ENCODE measurements around the gene LYZL2.
"Not testable (repeated sequence)": the region's sequence is repeated elsewhere in the genome, so short reads cannot be mapped to it uniquely, and the experiment has no call there.

Gene LYZL2

GRCh38 chr10:30629653-30630052 is at the start of gene LYZL2:
TSS of gene LYZL2 (minus strand) at chr10:30629753. CDS start at chr10:30626915, 2,838 bp downstream.
- no peak for DNase-seq

- DNase-seq, result not testable (repeated sequence)
These were observed 48.1 kb upstream of the LYZL2 start for GRCh38 chr10:30677616-30678015.

GRCh38 chr10:30677146-30677545 is 47.6 kb upstream of the LYZL2 start:
- not testable (repeated sequence) for DNase-seq

DNA sequence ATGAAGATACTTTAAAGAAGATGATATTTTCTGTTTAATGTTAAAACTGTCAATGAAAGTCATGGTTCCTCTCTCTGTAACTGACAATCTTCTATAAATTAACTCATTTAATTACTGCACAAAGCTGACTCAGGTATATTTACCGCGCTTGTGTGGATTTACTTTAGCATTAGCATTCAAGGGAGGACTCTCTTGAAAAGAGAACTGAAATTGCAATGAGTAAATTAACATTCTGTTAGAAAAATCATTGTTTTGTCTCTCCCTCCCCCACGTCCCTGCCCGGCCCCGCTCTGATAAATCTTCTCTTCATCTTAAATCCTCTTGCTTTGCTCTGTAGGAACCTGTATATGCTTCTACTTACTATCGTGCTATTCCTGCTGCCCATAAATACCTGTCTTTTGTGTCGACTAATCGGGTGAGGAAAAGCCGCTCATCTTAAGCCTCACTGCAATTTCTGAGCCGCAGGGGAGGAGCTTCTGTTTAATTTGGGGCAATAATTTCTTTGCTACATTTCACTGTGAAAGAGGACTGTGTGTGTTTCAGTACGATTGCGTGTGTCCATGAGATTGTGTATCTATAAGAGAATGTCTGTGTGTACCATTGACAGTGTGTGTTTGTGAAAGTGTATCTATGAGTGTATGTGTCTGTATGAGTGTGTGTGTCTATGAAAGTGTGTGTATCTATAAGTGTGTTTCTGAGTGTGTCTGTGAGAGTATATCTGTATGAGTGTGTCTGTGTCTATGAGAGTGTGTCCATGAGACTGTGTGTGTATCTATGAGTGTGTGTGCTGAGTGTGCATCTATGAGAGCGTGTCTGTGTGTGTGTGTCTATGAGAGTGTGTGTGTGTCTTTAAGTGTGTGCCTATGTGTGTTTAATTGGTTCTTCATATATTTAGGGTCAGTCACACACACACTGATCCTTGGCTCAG is 46.5 kb upstream of the LYZL2 start:
- DNase-seq, result no peak

GRCh38 chr10:30674796-30675195 is 45.2 kb upstream of the LYZL2 start:
- no peak for DNase-seq

- DNase-seq, result not testable (repeated sequence)
These were observed 43.7 kb upstream of the LYZL2 start for GRCh38 chr10:30673262-30673661.

DNA sequence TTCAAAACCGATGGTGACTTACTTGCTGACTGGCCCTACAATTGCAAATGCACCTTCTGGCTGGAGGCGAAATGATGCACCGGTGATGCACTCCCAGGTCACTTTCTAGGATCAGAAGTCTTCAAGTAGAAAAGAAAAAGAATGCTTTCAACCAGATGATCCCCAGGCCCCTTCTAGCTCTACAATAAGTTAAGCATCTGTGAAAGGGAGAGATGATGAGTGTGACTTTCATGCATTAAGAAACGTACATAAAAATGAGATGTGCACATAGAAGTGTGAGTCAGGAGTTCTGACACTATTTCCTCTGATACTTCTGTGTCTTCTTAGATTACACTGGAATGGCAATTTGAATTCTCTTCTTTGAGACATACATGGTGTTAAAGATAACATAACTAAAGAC is 42.8 kb upstream of the LYZL2 start:
- not testable (repeated sequence) for DNase-seq

DNA sequence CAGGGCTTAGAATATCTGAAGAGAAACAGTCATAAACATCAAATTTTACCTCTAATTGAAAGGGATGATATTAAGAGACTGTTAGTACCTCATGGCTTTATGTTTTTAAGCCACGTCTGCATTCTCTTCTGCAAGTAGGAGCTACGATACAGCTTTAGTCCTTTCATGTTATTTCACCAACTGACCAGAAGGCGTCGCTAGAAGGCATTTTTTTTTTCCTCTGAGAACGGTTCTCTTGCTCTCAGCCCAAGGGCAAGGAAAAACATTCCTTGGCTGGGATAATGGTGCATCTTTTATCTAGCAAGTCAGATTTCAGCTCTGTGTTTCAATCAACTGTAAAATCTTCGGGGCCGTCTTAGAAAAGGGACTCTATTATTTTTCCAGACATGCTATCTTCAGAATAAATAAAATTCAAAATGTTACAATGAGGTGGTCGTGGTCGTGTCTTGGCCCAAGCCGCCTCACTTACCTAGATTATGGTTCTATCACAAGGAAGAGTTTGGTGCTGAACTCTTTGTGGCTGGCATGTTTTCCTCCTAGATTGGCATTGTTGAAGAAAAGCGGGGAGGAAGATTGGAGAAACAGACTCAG is 41.6 kb upstream of the LYZL2 start:
- DNase-seq, result peak; percentile 91 to 96

DNA sequence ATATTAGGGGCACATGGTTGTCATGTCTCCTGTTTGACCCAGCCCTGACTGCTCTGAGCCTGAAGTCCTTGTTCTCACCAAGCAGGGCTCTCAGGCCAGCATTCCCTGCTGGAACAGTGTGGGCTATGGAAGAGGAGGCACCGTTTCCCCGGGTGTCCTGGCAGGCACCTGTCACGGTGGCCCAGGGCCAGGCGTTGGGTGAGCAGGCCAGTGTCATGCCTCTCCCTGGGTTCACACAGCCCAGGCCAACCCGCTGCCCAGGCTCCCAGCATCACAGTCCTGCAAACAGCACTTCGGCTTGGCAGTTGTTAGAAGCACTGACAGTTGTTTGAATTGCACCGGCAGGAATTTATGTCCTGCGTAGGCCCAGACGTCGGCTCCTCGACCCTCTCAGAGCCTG is 38.4 kb upstream of the LYZL2 start:
- not testable (repeated sequence) for DNase-seq

- DNase-seq, result not testable (repeated sequence)
These were observed 33.9 kb upstream of the LYZL2 start for GRCh38 chr10:30663403-30663802.

DNA sequence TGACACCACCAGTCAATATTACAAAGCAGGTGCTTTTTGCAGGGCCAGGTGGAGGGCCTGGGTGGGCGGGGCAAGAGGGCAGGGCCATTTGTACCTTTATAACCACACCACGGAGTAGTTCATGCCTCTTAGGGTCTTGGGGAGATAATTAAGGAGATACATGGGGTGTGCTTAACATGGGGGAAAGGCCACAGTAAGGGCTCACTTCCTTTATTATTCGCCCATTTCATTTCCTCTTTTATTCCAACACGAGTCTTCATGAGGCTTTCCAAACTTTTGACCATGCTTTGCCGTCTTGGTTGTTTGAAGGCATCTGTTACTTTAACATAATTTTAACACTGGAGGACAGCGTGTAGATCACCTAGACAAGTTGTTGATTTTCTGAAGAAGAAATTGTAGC is 33.3 kb upstream of the LYZL2 start:
- DNase-seq, result no peak

GRCh38 chr10:30660314-30660713 is 30.8 kb upstream of the LYZL2 start:
- DNase-seq, result not testable (repeated sequence)

DNA sequence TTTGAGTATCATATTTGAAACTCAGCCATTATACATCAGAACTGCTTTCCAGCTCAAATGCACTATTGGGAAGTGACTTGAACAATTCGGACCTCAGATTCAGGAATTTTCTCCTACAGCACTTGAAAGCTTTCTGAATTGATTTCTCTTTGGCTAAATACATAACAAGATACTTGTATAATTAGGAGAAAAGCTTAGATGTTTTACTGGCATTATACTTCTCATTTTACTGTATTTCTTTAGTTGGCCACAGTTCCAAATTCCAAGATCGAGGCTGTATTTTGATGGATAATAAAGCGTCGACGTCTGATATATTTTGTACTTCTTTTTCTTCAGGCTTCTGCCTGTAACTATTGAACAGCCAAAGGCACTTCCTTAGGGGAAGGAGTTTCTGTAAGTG is 26.7 kb upstream of the LYZL2 start:
- DNase-seq, result no peak

- not testable (repeated sequence) for DNase-seq
These were observed 25.4 kb upstream of the LYZL2 start for GRCh38 chr10:30655001-30655400.

GRCh38 chr10:30651470-30652397 is 22.2 kb upstream of the LYZL2 start:
- not testable (repeated sequence) for DNase-seq

GRCh38 chr10:30647089-30647488 is 17.5 kb upstream of the LYZL2 start:
- no peak for DNase-seq

DNA sequence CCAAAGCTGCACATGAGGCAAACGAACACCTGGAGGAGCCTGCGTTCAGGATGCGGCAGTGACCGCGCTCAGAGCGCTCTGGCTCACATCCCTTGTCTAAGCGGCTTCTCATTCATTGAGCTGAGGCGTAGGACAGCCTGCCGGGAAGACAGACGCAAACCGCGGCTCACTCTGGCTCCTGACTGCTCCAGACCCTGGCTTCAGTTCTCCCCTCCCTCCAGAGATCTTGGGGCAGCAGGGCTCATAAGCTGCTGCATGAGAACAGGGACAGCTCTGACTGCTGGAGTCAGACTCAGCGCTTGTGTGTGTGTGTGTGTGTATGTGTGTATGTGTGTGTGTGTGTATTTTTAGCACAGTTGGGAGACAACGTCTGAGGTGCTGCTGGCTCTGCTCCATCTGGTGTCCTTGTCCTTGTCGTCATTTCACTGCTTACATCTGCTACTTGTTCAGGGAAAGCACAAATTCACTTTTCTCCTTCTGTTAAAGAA is 15.8 kb upstream of the LYZL2 start:
- DNase-seq, result peak in 1 of 2 experiments; percentile 26

DNA sequence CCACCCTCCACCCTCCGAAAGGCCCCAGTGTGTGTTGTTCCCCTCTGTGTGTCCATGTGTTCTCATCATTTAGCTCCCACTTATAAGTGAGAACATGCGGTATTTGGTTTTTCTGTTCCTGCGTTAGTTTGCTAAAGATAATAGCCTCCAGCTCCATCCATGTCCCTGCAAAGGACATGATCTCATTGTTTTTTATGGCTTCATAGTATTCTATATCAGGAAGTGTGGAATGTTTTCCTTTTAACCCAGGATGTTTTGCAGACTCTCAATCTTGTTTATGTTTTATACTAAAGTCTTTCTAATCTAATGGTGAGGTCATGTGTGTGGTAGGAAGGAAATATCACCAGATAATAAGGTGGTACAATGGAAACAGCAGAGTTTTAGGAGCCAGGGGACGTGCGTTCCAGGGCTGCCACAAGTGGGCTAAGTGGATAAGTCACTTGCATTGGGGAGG is 14.9 kb upstream of the LYZL2 start:
- not testable (repeated sequence) for DNase-seq

DNA sequence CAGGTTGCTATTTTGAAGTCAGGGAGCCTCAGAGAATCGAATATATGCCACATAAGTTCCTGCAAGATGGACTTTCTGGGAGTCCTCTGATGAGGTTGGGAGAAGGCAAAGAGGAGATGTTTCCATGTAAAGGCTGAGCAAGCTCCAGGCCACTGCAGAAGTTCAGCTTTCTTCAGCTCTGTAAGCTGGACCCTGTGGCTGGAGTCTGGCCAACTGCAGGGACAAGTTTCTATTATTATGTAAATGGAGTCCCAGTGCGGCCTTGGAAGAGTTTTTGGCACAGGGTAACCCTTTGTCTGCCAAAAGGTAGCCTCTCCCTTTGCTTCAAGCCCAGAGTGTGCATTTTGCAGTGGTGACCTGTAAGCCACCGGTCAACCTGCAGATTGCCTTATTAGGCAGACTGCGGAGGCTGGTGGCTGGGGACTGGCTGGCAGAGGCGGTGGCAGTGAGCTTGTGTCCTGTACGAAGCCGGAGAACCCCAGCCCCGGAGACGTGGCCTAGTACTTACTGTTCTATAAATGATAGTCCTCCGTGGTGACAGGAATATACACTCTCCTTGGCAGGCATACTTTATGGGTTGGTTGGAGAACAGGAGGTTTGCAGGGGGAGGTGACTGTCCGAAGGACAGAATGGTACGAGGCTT is 14.1 kb upstream of the LYZL2 start:
- DNase-seq, result not testable (repeated sequence)

DNA sequence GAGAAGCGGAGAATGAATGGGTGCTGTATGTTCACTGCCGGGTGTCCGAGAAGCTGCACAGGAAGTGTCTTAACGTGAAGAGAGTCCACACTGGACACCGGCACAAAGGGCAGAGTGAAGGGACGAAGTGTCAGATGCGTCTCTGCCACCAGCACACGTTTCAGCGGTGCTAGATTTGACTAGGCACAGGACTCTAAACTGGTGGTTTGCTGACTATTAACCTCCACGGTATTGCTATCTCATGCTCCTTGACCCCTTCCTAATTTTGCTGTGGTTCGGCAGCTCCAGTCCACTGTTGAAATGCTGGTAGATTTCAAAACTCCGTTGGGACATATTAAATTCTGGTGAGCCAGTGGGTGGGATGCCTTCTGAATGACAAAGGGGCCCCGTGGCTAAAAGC is 13.3 kb upstream of the LYZL2 start:
- not testable (repeated sequence) for DNase-seq

GRCh38 chr10:30639946-30640786 is 10.6 kb upstream of the LYZL2 start:
- peak; percentile 81 to 90 for DNase-seq
